GM23338 (cell line): ENCODE measurements around the gene MEGF10.

Experiments used
- CREB1 ChIP-seq: fragments of 250-450 bp; sonication (Bioruptor Pico); IDR thresholded peaks from 2 replicates; pipeline ENCODE4 v1.5.0; 2020; ENCODE audit warnings: low read depth, mild to moderate bottlenecking, moderate library complexity
- EZH2 ChIP-seq: fragments of 200-600 bp; sonication (generic); IDR thresholded peaks from one replicate; pipeline ENCODE4 v1.8.0; 2017; ENCODE audit warnings: antibody characterized with exemption, mild to moderate bottlenecking, low read depth; ENCODE audit not compliant: unreplicated experiment
- EZH2phosphoT487 ChIP-seq: fragments of 200-600 bp; sonication (generic); IDR thresholded peaks from one replicate; pipeline ENCODE4 v1.8.1; 2018; ENCODE audit warnings: antibody characterized with exemption; ENCODE audit not compliant: unreplicated experiment
- JUNB ChIP-seq: IDR thresholded peaks from one replicate; pipeline ENCODE4 v1.6.1; 2016; ENCODE audit warnings: antibody characterized with exemption; ENCODE audit not compliant: unreplicated experiment
- NANOG ChIP-seq: IDR thresholded peaks from 2 replicates; pipeline ENCODE4 v1.6.1; 2016; ENCODE audit warnings: antibody characterized with exemption, borderline replicate concordance
- POLR2AphosphoS5 ChIP-seq: IDR thresholded peaks from 2 replicates; pipeline ENCODE4 v1.6.1; 2016; ENCODE audit warnings: antibody characterized with exemption, low read depth
- STAT1 ChIP-seq: IDR thresholded peaks from one replicate; pipeline ENCODE4 v1.6.1; 2016; ENCODE audit warnings: antibody characterized with exemption; ENCODE audit not compliant: unreplicated experiment
- ZNF331 ChIP-seq: fragments of 250-450 bp; sonication (Bioruptor Pico); IDR thresholded peaks from 2 replicates; pipeline ENCODE4 v1.5.0; 2020; ENCODE audit warnings: low read depth, mild to moderate bottlenecking, moderate library complexity
- TF ChIP-seq, protein P1 (sequence below), 2 experiments: fragments of 200-600 bp in 1 of 2; sonication (generic) in 1 of 2; conservative IDR thresholded peaks; 2 replicates each; pipeline versions ENCODE4 v1.5.1 to v1.6.1; 2016 to 2017; ENCODE audit warnings: antibody characterized with exemption in 2 of 2, low read depth in 2 of 2, mild to moderate bottlenecking in 2 of 2, moderate library complexity in 1 of 2
- TF ChIP-seq, protein P2 (sequence below): IDR thresholded peaks from one replicate; pipeline ENCODE4 v1.6.1; 2018; ENCODE audit warnings: antibody characterized with exemption; ENCODE audit not compliant: unreplicated experiment
- TF ChIP-seq, protein P3 (sequence below): fragments of 250-450 bp; sonication (Bioruptor Pico); IDR thresholded peaks from 2 replicates; pipeline ENCODE4 v1.5.0; 2020; ENCODE audit warnings: mild to moderate bottlenecking, moderate library complexity

DNA sequence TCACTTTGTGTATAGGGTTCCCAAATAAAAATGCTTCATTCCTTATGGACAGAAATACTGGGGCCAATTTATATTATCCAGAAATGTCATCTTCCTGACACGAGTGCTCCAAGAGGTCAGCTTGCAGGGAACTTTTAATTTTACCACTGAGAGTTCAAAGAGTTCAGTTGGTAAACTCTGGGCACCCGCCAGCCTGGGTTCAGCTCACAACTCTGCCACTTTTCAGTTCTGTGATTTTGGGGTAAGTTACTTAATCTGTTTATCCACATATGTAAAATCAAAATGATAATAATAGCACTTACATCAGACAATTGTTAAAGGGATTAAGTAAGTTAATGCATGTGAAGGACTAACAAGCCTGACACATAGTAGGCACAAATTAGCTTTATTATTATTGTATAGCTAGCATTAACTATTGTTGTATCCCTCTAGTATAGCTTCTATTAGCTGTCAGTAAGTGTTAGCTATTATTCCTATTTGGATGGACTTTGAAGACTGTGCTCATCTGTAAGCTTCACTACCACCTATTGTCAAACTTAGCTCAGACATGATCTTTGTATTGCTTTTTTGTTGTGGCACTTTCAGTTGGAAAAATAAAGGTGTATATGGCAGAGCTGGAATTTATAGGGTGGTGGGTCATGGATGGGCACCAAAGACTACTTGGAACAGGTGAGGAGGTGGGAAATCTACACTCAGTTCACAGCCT is 1.6 kb downstream of the MEGF10 start:
- TF ChIP-seq, protein P1, sequence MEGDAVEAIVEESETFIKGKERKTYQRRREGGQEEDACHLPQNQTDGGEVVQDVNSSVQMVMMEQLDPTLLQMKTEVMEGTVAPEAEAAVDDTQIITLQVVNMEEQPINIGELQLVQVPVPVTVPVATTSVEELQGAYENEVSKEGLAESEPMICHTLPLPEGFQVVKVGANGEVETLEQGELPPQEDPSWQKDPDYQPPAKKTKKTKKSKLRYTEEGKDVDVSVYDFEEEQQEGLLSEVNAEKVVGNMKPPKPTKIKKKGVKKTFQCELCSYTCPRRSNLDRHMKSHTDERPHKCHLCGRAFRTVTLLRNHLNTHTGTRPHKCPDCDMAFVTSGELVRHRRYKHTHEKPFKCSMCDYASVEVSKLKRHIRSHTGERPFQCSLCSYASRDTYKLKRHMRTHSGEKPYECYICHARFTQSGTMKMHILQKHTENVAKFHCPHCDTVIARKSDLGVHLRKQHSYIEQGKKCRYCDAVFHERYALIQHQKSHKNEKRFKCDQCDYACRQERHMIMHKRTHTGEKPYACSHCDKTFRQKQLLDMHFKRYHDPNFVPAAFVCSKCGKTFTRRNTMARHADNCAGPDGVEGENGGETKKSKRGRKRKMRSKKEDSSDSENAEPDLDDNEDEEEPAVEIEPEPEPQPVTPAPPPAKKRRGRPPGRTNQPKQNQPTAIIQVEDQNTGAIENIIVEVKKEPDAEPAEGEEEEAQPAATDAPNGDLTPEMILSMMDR (conservative IDR thresholded peaks at IDR 0.05; ENCODE audit: low read depth in 2 of 2) = no peak
- TF ChIP-seq POLR2AphosphoS5 = no peak
- TF ChIP-seq CREB1 (CRISPR knock-in tag) = no peak
- TF ChIP-seq EZH2 = no peak
- TF ChIP-seq STAT1 = no peak
- TF ChIP-seq, protein P2, sequence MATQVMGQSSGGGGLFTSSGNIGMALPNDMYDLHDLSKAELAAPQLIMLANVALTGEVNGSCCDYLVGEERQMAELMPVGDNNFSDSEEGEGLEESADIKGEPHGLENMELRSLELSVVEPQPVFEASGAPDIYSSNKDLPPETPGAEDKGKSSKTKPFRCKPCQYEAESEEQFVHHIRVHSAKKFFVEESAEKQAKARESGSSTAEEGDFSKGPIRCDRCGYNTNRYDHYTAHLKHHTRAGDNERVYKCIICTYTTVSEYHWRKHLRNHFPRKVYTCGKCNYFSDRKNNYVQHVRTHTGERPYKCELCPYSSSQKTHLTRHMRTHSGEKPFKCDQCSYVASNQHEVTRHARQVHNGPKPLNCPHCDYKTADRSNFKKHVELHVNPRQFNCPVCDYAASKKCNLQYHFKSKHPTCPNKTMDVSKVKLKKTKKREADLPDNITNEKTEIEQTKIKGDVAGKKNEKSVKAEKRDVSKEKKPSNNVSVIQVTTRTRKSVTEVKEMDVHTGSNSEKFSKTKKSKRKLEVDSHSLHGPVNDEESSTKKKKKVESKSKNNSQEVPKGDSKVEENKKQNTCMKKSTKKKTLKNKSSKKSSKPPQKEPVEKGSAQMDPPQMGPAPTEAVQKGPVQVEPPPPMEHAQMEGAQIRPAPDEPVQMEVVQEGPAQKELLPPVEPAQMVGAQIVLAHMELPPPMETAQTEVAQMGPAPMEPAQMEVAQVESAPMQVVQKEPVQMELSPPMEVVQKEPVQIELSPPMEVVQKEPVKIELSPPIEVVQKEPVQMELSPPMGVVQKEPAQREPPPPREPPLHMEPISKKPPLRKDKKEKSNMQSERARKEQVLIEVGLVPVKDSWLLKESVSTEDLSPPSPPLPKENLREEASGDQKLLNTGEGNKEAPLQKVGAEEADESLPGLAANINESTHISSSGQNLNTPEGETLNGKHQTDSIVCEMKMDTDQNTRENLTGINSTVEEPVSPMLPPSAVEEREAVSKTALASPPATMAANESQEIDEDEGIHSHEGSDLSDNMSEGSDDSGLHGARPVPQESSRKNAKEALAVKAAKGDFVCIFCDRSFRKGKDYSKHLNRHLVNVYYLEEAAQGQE = no peak
- no peak for TF ChIP-seq ZNF331
- no peak for TF ChIP-seq EZH2phosphoT487
- TF ChIP-seq JUNB = no peak
- TF ChIP-seq, protein P3, sequence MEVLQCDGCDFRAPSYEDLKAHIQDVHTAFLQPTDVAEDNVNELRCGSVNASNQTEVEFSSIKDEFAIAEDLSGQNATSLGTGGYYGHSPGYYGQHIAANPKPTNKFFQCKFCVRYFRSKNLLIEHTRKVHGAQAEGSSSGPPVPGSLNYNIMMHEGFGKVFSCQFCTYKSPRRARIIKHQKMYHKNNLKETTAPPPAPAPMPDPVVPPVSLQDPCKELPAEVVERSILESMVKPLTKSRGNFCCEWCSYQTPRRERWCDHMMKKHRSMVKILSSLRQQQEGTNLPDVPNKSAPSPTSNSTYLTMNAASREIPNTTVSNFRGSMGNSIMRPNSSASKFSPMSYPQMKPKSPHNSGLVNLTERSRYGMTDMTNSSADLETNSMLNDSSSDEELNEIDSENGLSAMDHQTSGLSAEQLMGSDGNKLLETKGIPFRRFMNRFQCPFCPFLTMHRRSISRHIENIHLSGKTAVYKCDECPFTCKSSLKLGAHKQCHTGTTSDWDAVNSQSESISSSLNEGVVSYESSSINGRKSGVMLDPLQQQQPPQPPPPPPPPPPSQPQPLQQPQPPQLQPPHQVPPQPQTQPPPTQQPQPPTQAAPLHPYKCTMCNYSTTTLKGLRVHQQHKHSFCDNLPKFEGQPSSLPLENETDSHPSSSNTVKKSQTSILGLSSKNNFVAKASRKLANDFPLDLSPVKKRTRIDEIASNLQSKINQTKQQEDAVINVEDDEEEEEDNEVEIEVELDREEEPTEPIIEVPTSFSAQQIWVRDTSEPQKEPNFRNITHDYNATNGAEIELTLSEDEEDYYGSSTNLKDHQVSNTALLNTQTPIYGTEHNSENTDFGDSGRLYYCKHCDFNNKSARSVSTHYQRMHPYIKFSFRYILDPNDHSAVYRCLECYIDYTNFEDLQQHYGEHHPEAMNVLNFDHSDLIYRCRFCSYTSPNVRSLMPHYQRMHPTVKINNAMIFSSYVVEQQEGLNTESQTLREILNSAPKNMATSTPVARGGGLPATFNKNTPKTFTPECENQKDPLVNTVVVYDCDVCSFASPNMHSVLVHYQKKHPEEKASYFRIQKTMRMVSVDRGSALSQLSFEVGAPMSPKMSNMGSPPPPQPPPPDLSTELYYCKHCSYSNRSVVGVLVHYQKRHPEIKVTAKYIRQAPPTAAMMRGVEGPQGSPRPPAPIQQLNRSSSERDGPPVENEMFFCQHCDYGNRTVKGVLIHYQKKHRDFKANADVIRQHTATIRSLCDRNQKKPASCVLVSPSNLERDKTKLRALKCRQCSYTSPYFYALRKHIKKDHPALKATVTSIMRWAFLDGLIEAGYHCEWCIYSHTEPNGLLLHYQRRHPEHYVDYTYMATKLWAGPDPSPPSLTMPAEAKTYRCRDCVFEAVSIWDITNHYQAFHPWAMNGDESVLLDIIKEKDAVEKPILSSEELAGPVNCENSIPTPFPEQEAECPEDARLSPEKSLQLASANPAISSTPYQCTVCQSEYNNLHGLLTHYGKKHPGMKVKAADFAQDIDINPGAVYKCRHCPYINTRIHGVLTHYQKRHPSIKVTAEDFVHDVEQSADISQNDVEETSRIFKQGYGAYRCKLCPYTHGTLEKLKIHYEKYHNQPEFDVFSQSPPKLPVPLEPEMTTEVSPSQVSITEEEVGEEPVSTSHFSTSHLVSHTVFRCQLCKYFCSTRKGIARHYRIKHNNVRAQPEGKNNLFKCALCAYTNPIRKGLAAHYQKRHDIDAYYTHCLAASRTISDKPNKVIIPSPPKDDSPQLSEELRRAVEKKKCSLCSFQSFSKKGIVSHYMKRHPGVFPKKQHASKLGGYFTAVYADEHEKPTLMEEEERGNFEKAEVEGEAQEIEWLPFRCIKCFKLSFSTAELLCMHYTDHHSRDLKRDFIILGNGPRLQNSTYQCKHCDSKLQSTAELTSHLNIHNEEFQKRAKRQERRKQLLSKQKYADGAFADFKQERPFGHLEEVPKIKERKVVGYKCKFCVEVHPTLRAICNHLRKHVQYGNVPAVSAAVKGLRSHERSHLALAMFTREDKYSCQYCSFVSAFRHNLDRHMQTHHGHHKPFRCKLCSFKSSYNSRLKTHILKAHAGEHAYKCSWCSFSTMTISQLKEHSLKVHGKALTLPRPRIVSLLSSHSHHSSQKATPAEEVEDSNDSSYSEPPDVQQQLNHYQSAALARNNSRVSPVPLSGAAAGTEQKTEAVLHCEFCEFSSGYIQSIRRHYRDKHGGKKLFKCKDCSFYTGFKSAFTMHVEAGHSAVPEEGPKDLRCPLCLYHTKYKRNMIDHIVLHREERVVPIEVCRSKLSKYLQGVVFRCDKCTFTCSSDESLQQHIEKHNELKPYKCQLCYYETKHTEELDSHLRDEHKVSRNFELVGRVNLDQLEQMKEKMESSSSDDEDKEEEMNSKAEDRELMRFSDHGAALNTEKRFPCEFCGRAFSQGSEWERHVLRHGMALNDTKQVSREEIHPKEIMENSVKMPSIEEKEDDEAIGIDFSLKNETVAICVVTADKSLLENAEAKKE = no peak
- no peak for TF ChIP-seq NANOG
